ENCODE results near the gene ENTREP3.
A peak's percentile ranks its signal among the peaks of the same experiment; 100 is the strongest.

The ENTREP3 gene

DNA sequence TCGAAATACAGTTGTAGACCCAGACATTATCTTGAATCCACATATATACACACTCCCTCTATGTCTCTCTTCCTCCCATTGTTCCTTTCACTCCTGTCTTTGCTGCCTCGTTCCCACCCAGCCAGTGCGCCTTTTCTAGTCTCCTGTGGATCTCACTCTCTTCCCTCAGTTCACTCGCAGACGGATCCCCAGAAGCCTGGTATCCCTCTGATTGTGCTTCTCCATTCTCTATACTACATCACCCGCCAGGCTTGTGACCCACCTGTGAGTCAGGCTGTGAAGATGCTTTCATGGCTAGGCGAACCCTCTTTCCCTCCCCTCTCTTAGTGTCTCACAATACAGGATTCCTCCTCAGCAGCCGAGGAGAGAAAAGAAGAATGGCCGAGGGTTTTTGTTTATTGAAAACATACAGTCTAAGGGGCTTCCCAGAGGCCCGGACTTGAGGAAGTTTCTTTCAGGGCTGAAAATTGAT, 23.4 kb upstream of the ENTREP3 start:
- DNase-seq = no peak

DNA sequence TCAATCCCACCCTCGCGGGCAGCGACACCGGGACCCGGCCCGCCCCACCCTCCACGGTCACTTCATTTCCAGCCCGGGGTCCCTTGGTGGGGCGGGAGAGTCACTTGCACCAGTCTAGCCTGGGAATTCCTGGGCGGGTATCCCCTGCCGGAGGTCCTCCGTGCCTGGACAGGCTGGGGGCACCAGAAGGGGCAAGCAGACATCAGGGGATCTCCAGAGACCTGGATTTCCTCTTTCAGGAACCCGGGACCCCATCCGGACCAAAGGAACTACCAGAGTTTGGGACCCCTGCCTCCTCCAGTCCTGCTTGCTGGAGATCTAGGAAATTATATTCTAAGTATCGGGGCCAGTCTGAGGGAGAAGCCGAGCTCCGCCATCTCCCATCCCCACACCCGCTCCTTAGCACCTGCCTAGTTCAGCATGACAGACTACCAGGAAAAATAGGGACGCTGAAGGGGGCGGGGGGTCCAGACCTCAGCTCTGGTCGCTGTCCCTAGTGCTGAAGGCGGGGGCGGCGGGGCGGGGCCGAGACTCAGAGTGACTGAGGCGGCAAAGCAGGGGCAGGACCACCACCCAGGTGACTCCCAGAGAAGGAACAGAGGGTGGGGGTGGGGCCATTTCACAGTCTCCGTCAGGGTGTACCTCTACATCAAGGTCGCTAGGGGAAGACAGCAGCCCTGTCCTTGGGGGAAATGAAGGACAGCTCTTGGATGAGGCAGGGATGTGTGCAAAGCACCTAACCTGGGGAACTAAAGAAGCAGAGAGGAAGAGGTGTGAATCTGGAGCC, 22.8 kb upstream of the ENTREP3 start:
- DNase-seq = peak; percentile 62 to 76 (median 71)

DNA sequence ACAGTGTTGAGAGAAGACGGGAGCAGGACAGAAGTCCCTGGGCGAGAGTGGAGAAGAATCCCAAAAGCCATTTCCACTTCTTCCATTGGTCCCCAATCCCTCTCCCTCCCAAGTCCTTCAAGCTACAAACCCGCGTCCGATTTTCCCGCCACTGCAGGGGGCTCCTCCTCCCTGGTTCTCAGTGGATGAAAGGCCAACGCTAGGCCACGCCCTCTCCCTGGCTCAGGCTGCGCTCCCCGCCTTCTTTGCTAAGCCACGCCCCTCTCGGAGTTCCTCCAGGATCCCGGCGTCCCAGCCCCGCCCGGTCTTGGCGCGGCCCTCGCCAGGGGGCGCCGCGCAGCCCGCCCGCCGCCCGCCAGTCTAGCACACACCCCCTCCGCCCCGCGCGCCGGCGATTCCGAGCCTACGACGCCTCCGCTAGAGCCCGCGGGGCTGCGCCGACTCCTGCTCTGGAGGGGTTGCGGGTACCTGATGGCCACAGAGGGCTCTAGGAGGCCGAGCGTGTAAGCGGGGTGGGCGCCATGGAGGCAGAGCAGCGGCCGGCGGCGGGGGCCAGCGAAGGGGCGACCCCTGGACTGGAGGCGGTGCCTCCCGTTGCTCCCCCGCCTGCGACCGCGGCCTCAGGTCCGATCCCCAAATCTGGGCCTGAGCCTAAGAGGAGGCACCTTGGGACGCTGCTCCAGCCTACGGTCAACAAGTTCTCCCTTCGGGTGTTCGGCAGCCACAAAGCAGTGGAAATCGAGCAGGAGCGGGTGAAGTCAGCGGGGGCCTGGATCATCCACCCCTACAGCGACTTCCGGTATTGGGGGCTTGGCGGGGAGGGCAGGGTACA, 22.0 kb upstream of the ENTREP3 start, which contains the start of gene HCN3:
HCN3 (plus strand) TSS at position 394 of the 832 bp plus-strand sequence; CDS start at position 522, 128 bp downstream.
- DNase-seq = peak; percentile 85 to 90 (median 88)

DNA sequence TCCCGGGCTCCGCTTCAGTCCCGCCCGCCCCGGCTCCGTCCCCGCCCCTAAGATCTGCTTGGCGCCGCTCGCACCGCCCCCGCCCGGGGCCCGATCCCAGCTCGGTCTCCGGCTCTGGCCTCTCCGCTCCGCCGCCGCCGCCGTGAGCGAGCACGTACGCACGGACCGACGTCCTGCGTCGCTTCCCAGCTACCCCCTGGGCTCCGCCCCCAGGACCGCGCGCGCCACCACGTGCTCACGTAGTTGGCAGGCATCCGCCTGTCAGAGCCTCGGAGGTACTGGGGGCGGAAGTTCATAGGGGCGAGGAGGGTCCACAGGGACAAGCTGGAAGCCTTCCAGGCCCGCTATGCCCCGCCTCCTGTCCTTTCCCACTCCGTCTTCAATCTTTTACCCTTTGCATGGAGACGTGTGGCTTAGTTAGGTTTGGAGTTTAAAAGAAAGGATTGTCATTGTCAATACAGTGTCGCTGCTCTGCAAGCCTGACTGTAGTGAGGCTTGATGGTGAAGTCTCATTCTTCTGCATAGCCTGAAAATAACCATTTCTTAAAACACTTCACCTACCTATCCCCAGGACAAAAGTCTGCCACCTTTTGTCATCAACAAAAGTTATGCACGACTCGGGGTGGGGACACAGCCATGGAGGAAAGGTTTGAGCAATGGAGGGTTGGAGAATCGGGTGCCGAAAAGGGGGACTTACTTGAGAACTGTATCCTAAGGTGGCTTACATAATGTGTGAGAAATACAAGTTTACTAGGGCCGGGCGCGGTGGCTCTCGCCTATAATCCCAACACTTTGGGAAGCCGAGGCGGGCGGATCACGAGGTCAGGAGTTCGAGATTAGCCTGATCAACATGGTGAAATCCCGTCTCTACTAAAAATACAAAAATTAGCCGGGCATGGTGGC, 18.3 kb upstream of the ENTREP3 start, which contains the start of gene CLK2:
CLK2 (minus strand) TSS at position 162 of the 903 bp plus-strand sequence. CDS start 2,527 bp downstream, outside the sequence.
- DNase-seq = peak; percentile 86 to 98 (median 93)

DNA sequence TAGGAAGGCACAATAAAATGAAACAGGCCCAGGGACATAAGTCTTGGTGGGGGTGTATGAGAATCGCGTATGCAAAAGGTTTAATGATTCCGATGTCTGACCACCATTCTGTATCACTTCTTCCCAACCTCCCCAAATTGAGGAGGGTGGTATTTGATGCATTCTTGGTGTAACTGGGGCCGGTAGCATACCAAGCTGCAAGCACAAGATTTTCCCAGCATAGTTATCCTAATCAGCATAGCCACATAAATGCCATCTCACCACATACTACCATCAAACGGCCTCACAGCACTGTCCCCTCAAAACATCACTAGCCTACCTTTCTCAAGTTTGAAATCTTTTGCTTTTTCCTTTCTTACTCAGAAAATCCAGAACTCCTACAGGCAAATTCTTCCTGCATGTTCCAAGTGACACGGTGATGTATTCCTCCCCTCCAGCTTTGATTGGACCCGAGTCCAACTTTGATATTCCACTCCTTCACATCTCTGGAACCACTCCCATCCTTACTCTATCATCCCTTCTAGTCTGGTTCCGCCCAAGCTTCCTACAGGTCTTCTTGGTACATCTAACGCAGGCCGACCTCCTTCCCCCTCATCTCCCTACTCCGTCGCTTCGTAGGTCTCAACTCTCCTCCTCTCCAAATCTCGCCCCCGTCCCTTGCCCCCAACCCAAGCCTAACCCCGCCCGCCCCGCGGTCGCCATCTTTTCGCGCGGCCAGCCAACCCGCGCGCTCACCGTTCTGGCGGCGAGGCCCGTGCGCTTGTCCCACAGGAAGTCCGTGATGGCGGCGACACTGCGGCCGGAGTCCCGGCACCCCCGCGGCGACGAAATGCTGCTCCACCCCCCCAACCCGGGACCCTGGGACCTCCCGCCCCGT, 17.4 kb upstream of the ENTREP3 start:
- no peak for DNase-seq

DNA sequence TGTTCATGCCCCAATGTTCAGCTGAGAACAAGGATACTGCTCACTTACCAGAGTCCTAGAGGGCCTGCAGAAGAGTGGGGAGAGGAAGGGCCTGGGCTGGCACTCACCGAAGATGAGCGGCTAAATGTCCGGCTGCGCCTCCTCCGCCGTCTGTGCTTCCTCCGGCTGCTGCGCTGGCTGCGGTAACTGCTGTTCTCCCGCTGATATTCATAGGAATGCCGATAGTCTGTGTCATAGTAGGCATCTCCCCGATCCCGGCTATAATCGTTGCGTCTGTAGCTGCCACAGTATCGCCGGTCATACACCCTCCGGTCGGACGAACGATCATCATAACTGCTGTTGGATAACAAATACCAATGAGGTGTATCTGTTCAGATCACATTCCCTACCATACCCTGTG, 14.1 kb upstream of the ENTREP3 start:
- DNase-seq = no peak

DNA sequence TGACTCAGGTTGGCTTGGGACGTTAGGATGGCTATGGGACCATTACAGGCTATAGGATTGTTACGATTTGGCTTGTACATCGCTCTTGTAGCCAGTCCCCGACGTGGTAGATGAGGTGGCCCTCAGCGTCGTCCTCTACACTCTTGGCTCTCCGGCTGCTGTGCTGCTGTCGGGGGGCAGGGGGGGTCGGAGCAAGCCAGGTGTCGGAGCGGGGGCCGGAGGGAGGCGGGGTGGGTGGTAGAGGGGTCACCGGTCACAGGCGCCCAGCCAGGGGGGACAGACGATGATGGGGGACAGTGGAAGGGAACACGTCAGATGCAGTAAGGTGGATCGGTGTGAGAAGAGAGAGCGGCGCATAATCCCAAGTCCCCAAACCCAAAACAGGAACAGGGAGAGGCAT, 13.3 kb upstream of the ENTREP3 start:
- no peak for DNase-seq

DNA sequence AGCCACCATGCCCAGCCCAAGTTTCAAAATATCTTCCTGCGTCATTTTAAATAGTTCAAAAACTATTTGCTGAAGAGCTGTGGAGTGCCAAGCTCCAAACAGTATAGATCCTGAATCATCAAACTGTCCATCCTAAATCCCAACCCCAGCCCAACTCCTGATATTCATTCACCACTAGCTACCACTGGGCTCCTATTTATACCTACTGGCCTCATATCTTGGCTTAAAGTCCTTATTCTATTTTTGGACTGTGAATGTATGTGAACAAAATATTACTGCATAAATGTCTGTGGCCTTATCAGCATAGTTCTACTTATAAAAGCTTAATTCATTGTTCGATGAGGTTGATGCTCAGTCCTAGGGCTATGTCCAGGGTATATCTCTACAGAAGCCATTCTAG, 12.1 kb upstream of the ENTREP3 start:
- no peak for DNase-seq

DNA sequence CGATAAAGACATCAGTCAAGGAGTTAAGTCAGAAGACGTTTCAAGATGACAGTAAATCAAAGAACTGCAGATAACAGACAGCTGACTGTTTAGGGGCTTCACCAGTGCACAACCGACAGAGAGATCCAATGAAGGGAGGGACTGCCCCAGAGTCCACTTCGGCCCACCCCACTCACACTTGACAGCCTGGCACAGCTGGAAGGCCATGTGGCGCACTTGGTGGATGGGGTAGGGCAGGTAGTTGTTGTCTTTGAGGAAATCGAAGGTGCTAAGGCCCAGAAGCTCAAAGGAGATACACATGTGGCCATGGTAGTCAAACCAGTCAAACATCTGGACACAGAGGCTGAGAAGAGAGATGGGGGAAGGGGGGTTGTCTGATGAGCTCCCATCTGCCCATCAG, 11.3 kb upstream of the ENTREP3 start:
- DNase-seq = no peak

DNA sequence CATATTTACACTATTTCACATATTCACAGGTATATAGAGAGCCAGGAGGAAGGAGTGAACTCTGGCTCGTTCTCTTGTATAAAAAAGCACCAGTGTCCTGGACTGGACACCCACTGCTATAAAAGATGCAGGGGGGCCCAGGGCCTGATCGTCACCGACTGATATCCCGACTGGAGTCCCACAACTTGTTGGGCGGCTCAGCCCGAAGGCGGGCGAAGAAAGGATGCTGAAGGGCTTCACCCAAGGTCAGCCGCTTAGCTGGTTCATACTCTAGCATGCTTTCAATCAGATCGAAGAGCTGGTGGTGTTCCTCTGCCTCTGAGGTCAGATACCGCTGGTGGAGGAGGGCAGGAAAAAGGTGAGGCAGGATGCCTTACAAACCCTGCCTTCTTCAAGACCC, 7.8 kb upstream of the ENTREP3 start:
- no peak for DNase-seq

DNA sequence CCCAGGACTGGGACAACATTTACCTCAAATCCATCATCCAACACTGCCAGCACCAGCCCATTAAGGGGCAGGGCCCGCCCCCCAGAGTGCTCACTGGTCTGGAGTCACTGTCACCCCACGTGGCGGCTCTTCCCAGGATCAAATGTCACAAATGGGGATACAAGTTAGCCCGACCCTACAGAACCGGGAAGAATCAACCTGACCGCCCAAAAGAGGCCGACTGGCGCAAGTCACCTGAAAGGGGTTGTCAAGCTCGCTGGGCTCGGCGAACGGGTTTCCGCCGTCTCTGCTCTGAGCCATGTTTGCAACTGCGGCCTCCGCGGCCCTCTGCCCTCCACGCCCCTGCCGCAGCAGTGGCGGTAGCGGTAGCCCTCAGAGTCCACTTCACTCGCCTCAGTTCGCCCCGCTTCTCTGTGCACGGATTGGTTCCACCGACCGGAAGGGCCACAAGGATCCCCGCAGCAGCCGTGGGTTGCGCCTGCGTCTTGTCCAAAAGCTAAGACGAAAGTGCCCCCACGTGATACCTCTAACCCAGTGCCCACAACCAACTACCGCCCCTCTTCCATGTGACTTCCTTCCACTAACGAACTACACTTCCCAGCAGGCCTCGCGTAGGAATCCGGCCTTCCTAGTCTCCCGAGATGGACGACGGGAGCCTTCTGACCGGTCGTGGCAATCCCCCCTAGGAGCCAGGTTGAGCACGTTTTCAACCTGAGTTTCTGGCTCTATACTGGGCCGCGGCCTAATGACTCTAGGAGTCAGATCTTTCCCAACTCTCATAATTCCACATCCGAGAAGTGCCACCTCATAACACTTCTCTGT, 6.8 kb upstream of the ENTREP3 start, which contains the start of gene SCAMP3:
SCAMP3 (minus strand) TSS at position 509 of the 822 bp plus-strand sequence; CDS start at position 300, 209 bp downstream.
- peak; percentile 63 to 93 (median 82) for DNase-seq

DNA sequence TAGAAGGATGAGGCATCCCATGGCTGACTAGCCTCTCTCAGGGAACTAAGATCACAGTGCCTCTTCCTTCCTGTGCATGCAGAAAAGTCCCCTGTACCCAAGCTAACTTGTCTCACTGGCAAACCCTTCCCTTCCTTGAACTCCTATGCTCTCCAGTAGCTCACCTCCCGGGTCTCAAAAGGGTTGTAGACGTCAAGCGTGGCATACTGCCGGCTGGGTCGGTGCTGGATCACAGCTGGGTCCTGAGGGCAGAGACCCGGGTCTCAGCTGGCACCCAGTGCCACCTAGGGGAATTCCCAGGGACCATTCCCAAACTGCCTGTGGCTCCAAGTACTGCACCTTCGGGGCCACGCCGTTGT, 6.2 kb upstream of the ENTREP3 start:
- peak in 1 of 5 experiments; percentile 70 for DNase-seq

DNA sequence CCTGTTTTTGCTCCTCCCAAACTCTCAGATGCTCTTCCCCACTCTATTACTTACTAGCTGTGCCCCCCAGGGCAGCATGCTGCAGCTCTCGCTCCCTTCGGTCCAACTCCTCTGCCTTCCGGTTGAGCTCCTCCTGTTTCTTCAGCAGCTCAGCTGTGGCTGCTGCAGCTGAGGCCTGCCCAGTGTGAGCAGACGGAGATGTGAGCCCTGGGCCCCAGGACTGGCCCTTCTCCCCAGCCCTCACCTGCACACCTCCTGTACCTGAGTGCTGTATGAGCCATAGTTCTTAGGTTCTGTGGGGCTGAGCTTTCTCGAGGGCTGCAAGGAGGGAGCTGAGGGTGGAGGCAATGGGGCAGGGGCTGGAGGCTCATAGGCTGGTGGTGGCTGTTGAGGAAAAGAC, 5.0 kb upstream of the ENTREP3 start:
- no peak for DNase-seq

DNA sequence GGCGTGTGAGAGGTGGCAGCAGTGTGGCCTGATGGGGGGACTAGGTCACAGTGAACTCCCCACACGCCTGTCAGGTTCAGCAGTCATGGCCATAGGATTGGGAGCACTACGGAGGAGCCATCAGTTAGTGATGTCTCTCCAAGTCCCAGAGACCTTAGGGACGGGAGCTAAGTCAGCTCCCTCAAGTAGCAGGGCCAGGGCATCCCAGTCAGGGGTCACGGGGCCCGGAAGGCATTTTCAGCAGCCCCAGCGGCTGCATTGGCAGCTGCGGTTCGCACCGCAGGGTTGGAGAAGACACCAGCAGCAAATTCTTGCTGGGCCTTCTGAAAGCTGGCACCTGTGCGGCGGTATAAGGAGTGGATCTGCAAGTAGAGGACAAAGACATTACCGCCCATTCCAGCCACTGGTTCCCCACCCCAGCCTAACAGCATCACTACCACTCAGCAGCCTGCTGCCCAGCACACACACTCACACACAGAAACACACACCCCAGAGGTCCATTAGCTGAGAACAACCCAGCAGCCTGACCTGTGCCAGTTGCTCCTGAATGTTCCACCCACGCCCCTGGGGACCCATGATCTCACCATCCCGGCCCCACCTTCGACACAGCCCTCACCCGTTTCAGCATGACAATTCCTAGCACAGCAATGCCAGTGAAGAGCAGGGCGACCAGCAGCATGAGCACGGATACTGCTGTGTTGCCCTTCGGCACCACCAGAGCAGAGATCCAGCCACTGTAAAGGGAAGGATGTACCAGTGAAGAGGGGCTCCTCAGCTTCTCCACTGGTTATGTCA, 972 bp upstream of the ENTREP3 start:
- no peak for DNase-seq

DNA sequence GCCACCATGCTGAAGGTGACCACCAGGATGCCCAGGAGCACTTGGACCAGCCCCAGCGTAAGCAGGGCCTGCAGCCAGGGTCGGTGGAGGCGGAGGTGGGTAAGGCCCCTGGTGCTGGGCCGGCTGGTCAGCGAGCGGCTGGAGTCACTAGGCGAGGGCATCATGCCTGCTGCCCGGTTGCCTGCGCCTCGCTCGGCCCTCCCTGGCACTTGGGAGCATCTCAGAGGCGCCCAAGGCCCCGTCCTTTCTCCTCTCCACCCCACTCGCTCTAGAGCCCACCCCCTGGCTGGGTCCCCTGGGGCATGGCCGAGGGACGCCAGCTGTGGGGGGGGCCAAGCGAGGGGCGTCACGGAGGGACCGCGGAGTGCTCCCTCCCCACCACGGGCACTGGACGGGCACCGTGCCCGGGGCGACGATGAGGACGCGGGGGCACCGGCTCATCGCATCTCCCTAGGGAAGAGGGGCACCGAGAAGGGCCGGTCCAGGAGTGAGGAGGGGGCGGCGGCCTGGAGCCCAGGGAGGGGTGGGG, 505 bp downstream of the ENTREP3 start:
- DNase-seq = no peak

DNA sequence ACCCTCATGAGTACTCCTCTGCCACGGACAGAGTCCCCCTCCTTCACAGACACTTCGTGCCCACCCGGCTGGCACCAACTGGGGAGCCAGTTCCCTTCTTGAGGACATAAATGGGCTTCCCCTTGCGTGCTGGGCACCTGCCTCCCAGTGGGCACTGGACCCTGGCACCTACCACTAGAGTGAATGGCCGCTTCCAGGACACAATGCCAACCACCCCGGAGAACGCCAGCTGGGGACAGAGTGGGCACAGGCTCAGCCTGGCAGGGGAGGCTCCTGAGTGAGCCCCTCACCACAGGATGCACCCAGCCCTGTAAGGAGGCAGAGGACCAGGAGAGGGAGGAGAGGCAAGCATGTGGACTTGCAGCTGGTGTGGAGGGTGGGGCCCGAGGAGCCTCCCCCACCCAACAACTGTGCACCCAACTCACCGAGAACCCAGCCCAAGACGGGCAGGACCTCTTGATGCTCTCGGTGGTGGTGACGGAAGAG, 1.0 kb downstream of the ENTREP3 start:
- no peak for DNase-seq

DNA sequence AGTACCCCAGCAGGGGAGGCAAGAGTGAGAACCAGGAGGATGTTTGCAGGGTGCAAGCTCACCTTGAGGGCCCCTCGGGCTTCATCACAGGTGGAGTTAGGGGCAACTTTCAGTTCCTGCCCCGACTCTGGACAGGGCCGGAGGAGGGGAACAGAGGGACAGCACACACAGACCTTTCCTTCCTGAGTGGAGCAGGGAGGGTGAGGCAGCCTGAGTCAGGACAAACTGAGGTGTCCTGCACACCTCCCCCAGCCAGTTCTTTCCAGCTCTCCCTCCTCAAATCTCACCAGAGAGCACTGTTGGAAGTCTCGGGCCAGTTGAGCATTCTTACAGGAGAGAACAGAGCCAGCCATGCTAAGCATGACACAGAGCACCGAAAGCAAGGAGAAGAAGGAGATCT, 1.5 kb downstream of the ENTREP3 start:
- DNase-seq = no peak

DNA sequence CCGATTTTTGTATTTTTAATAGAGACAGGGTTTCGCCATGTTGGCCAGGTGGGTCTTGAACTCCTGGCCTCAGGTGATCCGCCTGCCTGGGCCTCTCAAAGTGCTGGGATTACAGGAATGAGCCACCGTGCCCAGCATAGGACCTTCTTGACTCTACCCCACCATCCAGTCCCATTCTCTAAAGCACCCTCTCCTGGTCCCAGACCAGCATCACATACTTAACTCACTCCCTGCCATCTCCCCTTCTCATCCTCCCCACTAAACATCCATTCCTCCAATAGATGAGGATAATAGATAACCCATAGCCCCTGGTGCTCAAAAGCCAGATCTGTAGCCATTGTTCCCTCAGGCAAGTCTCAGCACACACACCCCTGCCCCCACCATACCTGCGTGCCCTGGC, 2.1 kb downstream of the ENTREP3 start:
- DNase-seq = no peak

DNA sequence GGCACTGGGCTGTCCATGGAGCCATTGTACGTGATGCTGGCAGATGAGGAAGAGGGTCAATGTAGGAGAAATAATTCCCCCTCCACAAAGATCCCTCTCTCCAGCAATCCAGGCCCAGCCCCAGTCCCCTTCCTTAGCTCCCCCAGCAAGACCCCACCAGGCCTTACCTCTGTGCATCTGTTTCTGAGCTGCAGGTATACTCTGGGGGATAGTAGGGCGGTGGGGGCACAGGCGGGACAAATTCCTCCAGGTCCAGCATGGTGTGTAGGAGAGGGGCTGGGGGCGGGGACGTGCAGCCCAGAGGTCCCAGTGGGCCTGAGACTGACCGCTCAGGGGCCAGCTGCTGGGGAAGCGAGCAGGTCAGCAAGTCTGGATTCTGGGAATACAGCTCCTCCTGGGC, 3.7 kb downstream of the ENTREP3 start:
- DNase-seq = no peak
